ENCODE results near the gene GSPT1.

The GSPT1 gene

GRCh38 chr16:11909653-11910545 is 5.9 kb downstream of the GSPT1 start:
- no peak for DNase-seq

- no peak for DNase-seq
Measured at GRCh38 chr16:11907160-11907970, 8.4 kb downstream of the GSPT1 start.

- no peak for DNase-seq
Measured at GRCh38 chr16:11903906-11904305, 11.8 kb downstream of the GSPT1 start.

GRCh38 chr16:11901091-11901490 is 14.7 kb downstream of the GSPT1 start:
- DNase-seq, result no peak

- no peak for DNase-seq
Measured at GRCh38 chr16:11896486-11897176, 19.1 kb downstream of the GSPT1 start.

- no peak for DNase-seq
Measured at GRCh38 chr16:11893571-11893970, 22.2 kb downstream of the GSPT1 start.

GRCh38 chr16:11892761-11893160 is 23.0 kb downstream of the GSPT1 start:
- no peak for DNase-seq

GRCh38 chr16:11890231-11890965 is 25.4 kb downstream of the GSPT1 start:
- no peak for DNase-seq

GRCh38 chr16:11886881-11887280 is 28.9 kb downstream of the GSPT1 start:
- DNase-seq, result no peak

- no peak for DNase-seq
Measured at GRCh38 chr16:11884035-11884434, 31.7 kb downstream of the GSPT1 start.

GRCh38 chr16:11880007-11880406 is 35.7 kb downstream of the GSPT1 start:
- DNase-seq, result no peak

- no peak for DNase-seq
Measured at GRCh38 chr16:11877374-11877773, 38.4 kb downstream of the GSPT1 start.

- no peak for DNase-seq
Measured at GRCh38 chr16:11876306-11876705, 39.5 kb downstream of the GSPT1 start.

GRCh38 chr16:11875721-11876120 is 40.0 kb downstream of the GSPT1 start:
- no peak for DNase-seq

- no peak for DNase-seq
Measured at GRCh38 chr16:11871193-11871592, 44.6 kb downstream of the GSPT1 start.

- DNase-seq, result no peak
Measured at GRCh38 chr16:11870399-11870798, 45.4 kb downstream of the GSPT1 start.

- no peak for DNase-seq
Measured at GRCh38 chr16:11869353-11870228, 46.2 kb downstream of the GSPT1 start.

GRCh38 chr16:11868412-11868980 is 47.3 kb downstream of the GSPT1 start:
- no peak for DNase-seq

GRCh38 chr16:11862489-11862888 is 53.3 kb downstream of the GSPT1 start:
- no peak for DNase-seq

GRCh38 chr16:11857161-11857560 is 58.6 kb downstream of the GSPT1 start:
- DNase-seq, result no peak

GRCh38 chr16:11852092-11852809 is 63.5 kb downstream of the GSPT1 start:
- DNase-seq, result no peak
